HUES64 (cell line): Measurements from ENCODE around the gene ADPRM.
"Not testable (repeated sequence)": the region's sequence is repeated elsewhere in the genome, so short reads cannot be mapped to it uniquely, and the experiment has no call there.

Experiments
- H3K27ac ChIP-seq: 2 replicates; pipeline ENCODE4 v1.7.0; 2013; ENCODE audit warnings: low read depth, low read length, inconsistent platforms
- H3K27me3 ChIP-seq: 2 replicates; pipeline ENCODE4 v1.6.1; 2013; ENCODE audit warnings: mild to moderate bottlenecking, low read length; ENCODE audit not compliant: insufficient read depth
- H3K36me3 ChIP-seq: 2 replicates; pipeline ENCODE4 v1.6.1; 2013; ENCODE audit warnings: mild to moderate bottlenecking, low read length; ENCODE audit not compliant: insufficient read depth
- H3K4me1 ChIP-seq: 2 replicates; pipeline ENCODE4 v1.6.1; 2013; ENCODE audit warnings: mild to moderate bottlenecking, low read length, moderate library complexity; ENCODE audit not compliant: insufficient read depth
- H3K4me3 ChIP-seq: 2 replicates; pipeline ENCODE4 v1.5.1; 2013; ENCODE audit warnings: mild to moderate bottlenecking, low read length, moderate library complexity
- H3K9ac ChIP-seq: 2 replicates; pipeline ENCODE4 v1.6.1; 2013; ENCODE audit warnings: mild to moderate bottlenecking, low read depth, low read length
- H3K9me3 ChIP-seq: 2 replicates; pipeline ENCODE4 v1.6.1; 2013; ENCODE audit warnings: low read depth, low read length; ENCODE audit not compliant: insufficient read depth
- WGBS: fragments of 150-250, 120-280 bp; methylation state at CpG from one replicate; pipeline ENCODE4 v1.1.7; 2013; ENCODE audit warnings: missing lambda C conversion rate; 5-methylcytosine and 5-hydroxymethylcytosine counted together

ADPRM gene

DNA sequence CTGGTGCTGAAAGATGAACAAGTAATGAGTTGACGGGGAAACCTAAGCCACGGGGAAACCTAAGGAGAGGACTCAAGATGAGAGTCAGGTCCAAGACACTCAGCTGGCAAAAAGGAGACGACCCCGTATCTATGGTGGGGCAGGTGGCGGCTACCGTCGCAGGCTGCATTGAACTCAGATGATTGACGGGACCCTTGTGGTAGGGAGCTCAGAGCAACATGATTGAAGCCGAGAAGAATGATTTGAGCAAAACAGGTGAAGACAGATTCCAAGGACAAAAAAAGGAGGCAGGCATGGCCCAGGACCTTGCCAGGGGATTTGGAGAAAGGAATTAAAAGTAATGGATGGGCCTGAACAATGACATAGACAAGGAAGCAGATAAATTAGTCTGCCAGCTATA lies 32.8 kb upstream of the ADPRM start:
- no peaks in the 10 kb centered on the region for H3K27me3 ChIP-seq
- H3K9ac ChIP-seq, result no peak overlapping the region
- 93% methylated on average over 9 of the region's 9 CpGs for WGBS
- no peaks in the 10 kb centered on the region for H3K4me1 ChIP-seq
- H3K27ac ChIP-seq, result no peak overlapping the region
- H3K36me3 ChIP-seq, result no peaks in the 10 kb centered on the region
- no peaks in the 10 kb centered on the region for H3K9me3 ChIP-seq
- no peak overlapping the region for H3K4me3 ChIP-seq

- Histone ChIP-seq H3K9me3 (no peaks in the 10 kb centered on the region), H3K4me1 (no peaks in the 10 kb centered on the region), H3K36me3 (no peaks in the 10 kb centered on the region), H3K27ac (no peak overlapping the region), H3K9ac (no peak overlapping the region), H3K27me3 (no peaks in the 10 kb centered on the region), H3K4me3 (no peak overlapping the region)
- 86% methylated on average over 4 of the region's 5 CpGs for WGBS
Measured at GRCh38 chr17:10666906-10667305, 30.5 kb upstream of the ADPRM start.

GRCh38 chr17:10668775-10669174 lies 28.6 kb upstream of the ADPRM start:
- Histone ChIP-seq H3K4me3 (no peak overlapping the region), H3K4me1 (no peaks in the 10 kb centered on the region), H3K27ac (no peak overlapping the region), H3K27me3 (no peaks in the 10 kb centered on the region), H3K9me3 (no peaks in the 10 kb centered on the region), H3K9ac (no peak overlapping the region), H3K36me3 (no peaks in the 10 kb centered on the region; the same call in 1 of the 2 replicates)
- WGBS, result 88% methylated on average over 1 of the region's 1 CpG

DNA sequence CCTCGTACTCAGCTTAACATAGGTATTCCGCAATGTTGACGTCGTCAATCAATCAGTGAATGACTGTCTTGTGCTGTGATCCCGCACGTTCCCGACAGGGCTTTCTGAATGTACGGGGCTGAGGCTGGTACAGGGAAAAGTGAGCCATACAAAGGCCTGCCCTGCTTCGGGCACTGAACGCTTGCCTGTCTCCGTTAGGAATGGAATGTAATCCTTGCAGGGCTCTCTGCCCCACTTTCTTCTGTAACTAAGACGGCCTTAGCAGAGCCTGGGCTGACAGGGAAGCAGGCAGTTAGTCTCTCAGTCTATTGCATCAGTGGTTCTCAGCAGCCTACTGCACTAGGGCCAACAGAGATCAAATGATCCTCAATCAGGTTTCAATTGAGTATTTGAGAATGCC lies 24.1 kb upstream of the ADPRM start:
- H3K27me3 ChIP-seq, result no peaks in the 10 kb centered on the region
- H3K27ac ChIP-seq, result no peak overlapping the region
- H3K9me3 ChIP-seq, result no peaks in the 10 kb centered on the region
- no peak overlapping the region for H3K9ac ChIP-seq
- 92% methylated on average over 12 of the region's 12 CpGs for WGBS
- no peaks in the 10 kb centered on the region for H3K4me1 ChIP-seq
- H3K4me3 ChIP-seq, result no peak overlapping the region
- H3K36me3 ChIP-seq, result peaks cover 39% of the 10 kb centered on the region

GRCh38 chr17:10674704-10675103 lies 22.7 kb upstream of the ADPRM start:
- Histone ChIP-seq H3K4me1 (no peaks in the 10 kb centered on the region), H3K27ac (no peak overlapping the region), H3K36me3 (peaks cover 53% of the 10 kb centered on the region), H3K9me3 (no peaks in the 10 kb centered on the region), H3K4me3 (no peak overlapping the region), H3K9ac (no peak overlapping the region), H3K27me3 (no peaks in the 10 kb centered on the region)
- WGBS, result 95% methylated on average over 4 of the region's 4 CpGs

DNA sequence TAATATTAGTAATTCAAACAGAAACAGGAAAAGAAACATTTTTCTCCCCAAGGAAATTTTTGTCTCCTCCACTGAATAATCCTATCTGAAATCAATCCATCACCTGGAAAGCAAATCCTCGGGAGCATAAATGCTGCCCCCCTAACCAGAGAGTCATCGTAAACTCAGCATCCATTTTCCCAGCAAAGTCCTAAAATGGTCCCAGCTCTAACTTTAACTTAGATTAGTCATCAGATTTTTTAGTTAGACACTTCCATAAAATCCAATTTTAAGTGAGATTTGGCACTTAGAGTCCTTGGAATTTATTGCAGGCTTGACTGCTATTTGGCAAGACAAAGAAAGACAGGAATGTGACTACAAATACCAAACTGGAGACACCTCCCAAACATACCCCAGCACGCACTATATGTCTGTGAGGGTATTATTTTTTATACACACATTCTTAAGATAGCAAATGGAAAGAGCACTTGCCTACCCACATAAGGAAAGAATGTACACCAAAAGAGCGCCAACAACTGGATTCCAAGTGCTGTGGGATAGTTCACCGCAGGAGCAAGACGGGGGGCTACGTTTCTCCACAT lies 15.4 kb upstream of the ADPRM start:
- Histone ChIP-seq H3K4me1 (no peaks in the 10 kb centered on the region), H3K36me3 (peaks cover 97% of the 10 kb centered on the region), H3K27ac (no peak overlapping the region), H3K4me3 (no peak overlapping the region), H3K9me3 (no peaks in the 10 kb centered on the region), H3K27me3 (no peaks in the 10 kb centered on the region), H3K9ac (no peak overlapping the region)
- WGBS, result 96% methylated on average over 6 of the region's 7 CpGs

DNA sequence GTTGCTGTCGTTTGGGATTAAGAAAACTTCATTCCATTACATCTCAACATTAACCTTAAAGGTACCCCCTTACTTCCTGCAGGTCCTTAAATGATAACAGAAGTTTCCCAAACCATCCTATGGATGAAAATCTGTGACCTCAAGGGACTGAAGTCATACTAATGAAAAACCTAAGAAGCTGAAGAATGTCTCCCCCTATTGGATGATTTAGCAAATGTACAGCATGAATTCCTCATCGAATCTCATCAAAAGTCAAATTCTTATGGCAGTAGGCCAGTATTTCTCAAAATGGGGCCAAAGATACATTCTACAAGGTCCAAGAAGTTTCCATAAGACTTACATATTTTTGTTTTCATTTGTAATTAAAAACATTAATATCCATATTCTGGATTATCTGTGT lies 13.5 kb upstream of the ADPRM start:
- H3K4me1 ChIP-seq, result no peaks in the 10 kb centered on the region
- H3K9me3 ChIP-seq, result no peaks in the 10 kb centered on the region
- no peak overlapping the region for H3K27ac ChIP-seq
- 79% methylated on average over 2 of the region's 2 CpGs for WGBS
- no peak overlapping the region for H3K4me3 ChIP-seq
- H3K36me3 ChIP-seq, result peaks cover 97% of the 10 kb centered on the region
- H3K9ac ChIP-seq, result no peak overlapping the region
- no peaks in the 10 kb centered on the region for H3K27me3 ChIP-seq

GRCh38 chr17:10687499-10687898 lies 9.9 kb upstream of the ADPRM start:
- WGBS, result 92% methylated on average over 2 of the region's 2 CpGs
- Histone ChIP-seq H3K4me1 (no peaks in the 10 kb centered on the region), H3K36me3 (peaks cover 97% of the 10 kb centered on the region), H3K4me3 (no peak overlapping the region), H3K9ac (no peak overlapping the region), H3K27ac (no peak overlapping the region), H3K27me3 (no peaks in the 10 kb centered on the region), H3K9me3 (no peaks in the 10 kb centered on the region)

- H3K27me3 ChIP-seq, H3K4me1 ChIP-seq, H3K9me3 ChIP-seq, H3K27ac ChIP-seq: not testable (repeated sequence)
- H3K4me3 ChIP-seq, result peak overlapping the region; percentile 96
- 86% methylated on average over 17 of the region's 17 CpGs for WGBS
- peak overlapping the region; percentile 89; the same call in 1 of the 2 replicates for H3K9ac ChIP-seq
- peaks cover 49% of the 10 kb centered on the region for H3K36me3 ChIP-seq
Measured at GRCh38 chr17:10695875-10696407, 1.5 kb upstream of the ADPRM start.

GRCh38 chr17:10698096-10698818 lies 863 bp downstream of the ADPRM start:
- 33% methylated on average over 15 of the region's 18 CpGs for WGBS
- peaks cover 5% of the 10 kb centered on the region for H3K4me1 ChIP-seq
- H3K27ac ChIP-seq, result peak overlapping the region; percentile 83
- H3K9ac ChIP-seq, result peak overlapping the region; percentile 89
- H3K36me3 ChIP-seq, result peaks cover 26% of the 10 kb centered on the region
- H3K27me3 ChIP-seq, result no peaks in the 10 kb centered on the region
- peak overlapping the region; percentile 96 for H3K4me3 ChIP-seq
- H3K9me3 ChIP-seq, result no peaks in the 10 kb centered on the region

GRCh38 chr17:10699856-10700255 lies 2.5 kb downstream of the ADPRM start:
- Histone ChIP-seq H3K9ac (no peak overlapping the region), H3K27me3 (no peaks in the 10 kb centered on the region), H3K27ac (no peak overlapping the region), H3K36me3 (peaks cover 17% of the 10 kb centered on the region), H3K4me3 (no peak overlapping the region), H3K9me3 (no peaks in the 10 kb centered on the region), H3K4me1 (peaks cover 5% of the 10 kb centered on the region)
- 97% methylated on average over 1 of the region's 1 CpG for WGBS
